Loucy (cell line): ENCODE data around the gene SLC26A6.

Source experiments
- EZH2phosphoT487 ChIP-seq: fragments of 200-600 bp; IDR thresholded peaks from 2 replicates; pipeline ENCODE4 v1.6.1; 2018; ENCODE audit warnings: antibody characterized with exemption, mild to moderate bottlenecking, moderate library complexity, borderline replicate concordance
- TF ChIP-seq, protein P1 (sequence below): fragments of 200-600 bp; sonication (generic); conservative IDR thresholded peaks from 2 replicates; pipeline ENCODE4 v1.5.1; 2014; ENCODE audit warnings: mild to moderate bottlenecking, antibody characterized with exemption, low read length

DNA sequence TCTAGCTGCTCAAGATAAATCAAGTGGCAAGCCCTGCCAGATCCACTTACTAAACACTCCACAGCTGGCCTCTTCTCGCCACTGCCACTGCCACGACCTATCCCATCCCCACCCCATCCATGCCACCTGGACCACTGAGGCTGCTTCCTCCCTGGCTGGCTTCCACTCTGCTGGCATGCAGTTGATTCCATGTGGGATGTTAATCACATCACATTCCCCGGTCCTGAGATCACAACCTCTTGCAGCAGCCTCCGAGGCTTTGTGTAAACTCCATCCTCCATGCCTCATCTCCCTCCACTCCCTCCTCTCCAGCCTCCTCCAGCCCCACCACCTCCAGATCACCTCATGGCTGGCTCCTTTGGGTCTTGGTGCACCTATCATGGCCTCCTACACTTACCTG is 42.8 kb upstream of the SLC26A6 start:
- TF ChIP-seq, protein P1, sequence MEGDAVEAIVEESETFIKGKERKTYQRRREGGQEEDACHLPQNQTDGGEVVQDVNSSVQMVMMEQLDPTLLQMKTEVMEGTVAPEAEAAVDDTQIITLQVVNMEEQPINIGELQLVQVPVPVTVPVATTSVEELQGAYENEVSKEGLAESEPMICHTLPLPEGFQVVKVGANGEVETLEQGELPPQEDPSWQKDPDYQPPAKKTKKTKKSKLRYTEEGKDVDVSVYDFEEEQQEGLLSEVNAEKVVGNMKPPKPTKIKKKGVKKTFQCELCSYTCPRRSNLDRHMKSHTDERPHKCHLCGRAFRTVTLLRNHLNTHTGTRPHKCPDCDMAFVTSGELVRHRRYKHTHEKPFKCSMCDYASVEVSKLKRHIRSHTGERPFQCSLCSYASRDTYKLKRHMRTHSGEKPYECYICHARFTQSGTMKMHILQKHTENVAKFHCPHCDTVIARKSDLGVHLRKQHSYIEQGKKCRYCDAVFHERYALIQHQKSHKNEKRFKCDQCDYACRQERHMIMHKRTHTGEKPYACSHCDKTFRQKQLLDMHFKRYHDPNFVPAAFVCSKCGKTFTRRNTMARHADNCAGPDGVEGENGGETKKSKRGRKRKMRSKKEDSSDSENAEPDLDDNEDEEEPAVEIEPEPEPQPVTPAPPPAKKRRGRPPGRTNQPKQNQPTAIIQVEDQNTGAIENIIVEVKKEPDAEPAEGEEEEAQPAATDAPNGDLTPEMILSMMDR = no peak
- TF ChIP-seq EZH2phosphoT487 = no peak
